Measurements from ENCODE around the gene CCND2. TPM values are rescaled to one million over a fixed set of nuclear protein-coding genes. Genes with fewer than 3 reads are reported as not detected.

CCND2 gene
- total RNA-seq, 1 donor from 2014 or later: 283 TPM

- peak within 1 kb of the TSS; percentile 82 for H3K4me3 ChIP-seq
Measured at GRCh38 chr12:4320853-4321701, 47.5 kb downstream of the CCND2 start, which contains the start of gene TIGAR. TIGAR (plus strand) TSS chr12:4321213; CDS start chr12:4321272, 59 bp downstream.

GRCh38 chr12:4322726-4323125 is 49.2 kb downstream of the CCND2 start:
- intact Hi-C loops (cut with micrococcal nuclease): no loop called here
- no peaks in the 10 kb centered on the region for H3K9me3 ChIP-seq (replicated peaks)
- no peak for DNase-seq
- no peak for TF ChIP-seq CTCF (IDR thresholded peaks at IDR 0.05; ENCODE audit: borderline replicate concordance)
- no peak overlapping the region for H3K4me3 ChIP-seq
- H3K36me3 ChIP-seq: no peaks in the 10 kb centered on the region
- no peaks in the 10 kb centered on the region for H3K27me3 ChIP-seq (ENCODE audit: low read depth)
- H3K4me1 ChIP-seq: peaks cover 47% of the 10 kb centered on the region
- no peak overlapping the region for H3K27ac ChIP-seq (replicated peaks)

More at GRCh38 chr12:4320853-4321701, 47.5 kb downstream of the CCND2 start, which contains the start of gene TIGAR:
- Histone ChIP-seq H3K27me3 (ENCODE audit: low read depth) (no peaks in the 10 kb centered on the region), H3K9me3 (replicated peaks) (no peaks in the 10 kb centered on the region), H3K36me3 (no peaks in the 10 kb centered on the region), H3K4me1 (peaks cover 40% of the 10 kb centered on the region), H3K27ac (replicated peaks) (peak within 1 kb of the TSS; percentile 89)
- peak; percentile 94 for DNase-seq
- intact Hi-C loops (cut with micrococcal nuclease): no loop called here
- no peak for TF ChIP-seq CTCF (IDR thresholded peaks at IDR 0.05; ENCODE audit: borderline replicate concordance)

Other genes starting within 250 kb of the CCND2 start
- 13.6 TPM for gene TIGAR, start 47.5 kb downstream of the CCND2 start, total RNA-seq
- gene FGF23, start 106.0 kb downstream of the CCND2 start, total RNA-seq: not detected
- not detected for gene FGF6, start 172.1 kb downstream of the CCND2 start, total RNA-seq

All from left ventricle myocardium inferior (tissue), 1 donor.